ENCODE data around the gene CYP3A7. TPM values are rescaled to one million over a fixed set of nuclear protein-coding genes. Genes with fewer than 3 reads are reported as not detected.
"Not testable (repeated sequence)": the region's sequence is repeated elsewhere in the genome, so short reads cannot be mapped to it uniquely, and the experiment has no call there.

CYP3A7 gene
- total and polyA plus RNA-seq, 5 experiments from 2014 or later = not detected

DNA sequence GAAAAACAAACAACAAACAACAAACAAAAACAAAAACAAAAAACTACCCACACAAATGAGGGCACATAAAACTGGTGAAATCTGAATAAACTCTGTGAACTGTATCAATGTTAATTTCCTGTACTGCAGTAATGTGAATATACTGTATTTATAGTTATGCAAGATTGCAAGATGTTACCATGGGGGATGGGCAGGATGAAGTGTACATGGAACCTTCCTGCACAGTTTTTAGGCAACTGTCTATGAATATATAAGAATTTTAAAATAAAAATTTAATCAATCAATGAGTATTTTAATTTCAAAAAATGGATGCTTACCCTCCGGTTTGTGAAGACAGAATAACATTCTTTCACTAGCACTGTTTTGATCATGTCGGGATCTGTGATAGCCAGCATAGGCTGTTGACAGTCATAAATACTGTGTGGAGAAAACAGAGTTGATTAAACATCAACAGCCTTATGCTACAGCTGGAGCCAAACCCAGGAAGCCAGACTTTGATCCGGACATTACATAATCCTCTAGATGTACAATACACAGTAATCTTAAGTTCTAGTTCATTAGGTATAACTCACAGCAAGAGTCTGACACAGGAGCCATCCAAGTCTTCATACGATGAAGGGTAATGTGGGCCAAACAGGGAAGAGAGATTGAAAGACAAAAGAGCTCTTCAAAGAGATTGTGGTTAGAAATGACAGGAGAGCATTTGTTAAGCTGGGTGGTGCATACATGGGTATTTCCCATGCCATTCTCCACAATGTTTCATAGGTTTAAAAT is 14.8 kb downstream of the CYP3A7 start:
- H3K4me3 Mint-ChIP-seq = no peak overlapping the region
- peak in 1 of 2 donors; percentile 90 for ATAC-seq
- H3K27ac Mint-ChIP-seq = peak overlapping the region in 4 of 10 donors; percentile 39 to 80 (median 58)
- H3K27me3 Mint-ChIP-seq = peaks cover 0 to 2% (median 0%) of the 10 kb centered on the region in 5 donors
- no peaks in the 10 kb centered on the region for H3K9me3 Mint-ChIP-seq
- H3K36me3 Mint-ChIP-seq = peaks cover 4 to 23% (median 9%) of the 10 kb centered on the region in 3 donors
- POLR2A ChIA-PET = no interaction called here
- peak in 2 of 10 donors; percentile 16 to 17 for DNase-seq
- H3K4me1 Mint-ChIP-seq = peaks cover 3 to 17% (median 9%) of the 10 kb centered on the region in 4 donors

DNA sequence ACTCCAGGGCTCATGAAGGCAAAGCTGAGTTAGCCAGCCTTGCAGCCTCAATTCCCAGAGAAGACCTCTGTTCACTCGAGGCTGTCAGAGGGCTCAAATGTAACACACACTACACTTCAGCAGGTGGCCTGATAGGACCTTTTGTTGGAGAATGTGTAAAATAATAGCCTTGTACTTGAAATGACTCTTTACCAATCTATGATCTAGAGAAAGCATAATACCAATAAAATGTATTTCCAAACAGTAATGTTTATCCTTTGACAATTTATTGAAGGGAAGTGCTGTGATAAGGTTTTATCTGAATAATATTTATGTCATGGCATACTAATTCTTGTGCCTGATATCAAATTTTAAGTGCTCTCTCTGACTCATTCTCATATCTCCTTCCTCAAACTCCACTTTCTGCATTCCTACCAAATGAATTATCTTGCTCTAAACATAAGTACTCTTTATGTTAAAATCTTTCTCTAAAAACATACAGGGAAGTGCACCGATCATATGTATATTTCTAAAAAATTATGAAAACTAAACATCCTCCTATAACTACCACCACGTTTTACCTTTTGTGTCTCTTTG is 20.9 kb downstream of the CYP3A7 start:
- DNase-seq = no peak
- POLR2A ChIA-PET = no interaction called here
- Mint-ChIP-seq H3K4me1 (no peaks in the 10 kb centered on the region), H3K4me3 (no peak overlapping the region), H3K27me3 (no peaks in the 10 kb centered on the region), H3K27ac (no peak overlapping the region), H3K9me3 (peaks cover 0 to 6% (median 0%) of the 10 kb centered on the region in 9 donors), H3K36me3 (peaks cover 15 to 51% (median 34%) of the 10 kb centered on the region in 3 donors)
- no peak for ATAC-seq

DNA sequence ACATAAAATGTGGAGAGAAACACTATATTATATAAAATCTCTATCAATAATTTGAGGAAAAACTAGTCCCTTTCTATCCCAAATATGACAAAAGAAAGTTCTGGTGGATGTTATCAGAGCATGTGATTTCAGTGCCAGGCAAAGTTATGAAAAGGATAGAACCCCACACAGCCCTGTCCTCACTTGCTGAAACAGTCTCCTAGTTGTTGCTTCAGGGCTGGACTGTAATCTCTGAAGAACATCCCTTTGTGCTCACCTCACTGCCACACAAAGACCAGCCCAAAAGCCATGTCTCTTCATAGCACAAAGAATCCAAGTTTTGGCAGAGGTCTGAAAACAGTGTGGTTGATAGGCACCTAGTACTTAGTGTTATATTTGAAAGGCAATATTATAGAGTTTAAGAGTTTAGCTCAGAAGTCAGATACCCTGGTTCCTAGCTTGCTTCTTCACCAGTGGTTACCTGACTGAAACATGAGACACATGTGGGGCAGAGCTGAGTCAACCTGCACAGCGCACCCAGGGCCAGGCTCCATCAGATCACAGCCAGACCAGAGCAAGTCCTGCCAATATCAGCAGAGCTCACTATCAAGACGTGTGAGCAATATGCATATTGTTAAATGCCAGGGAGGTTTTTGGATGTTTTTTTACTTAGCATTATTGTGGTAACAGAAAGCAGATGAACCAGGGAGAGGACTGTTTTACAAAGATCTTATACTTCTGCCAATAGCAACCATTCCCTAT is 25.0 kb downstream of the CYP3A7 start:
- Mint-ChIP-seq H3K4me3 (no peak overlapping the region), H3K27me3 (no peaks in the 10 kb centered on the region), H3K4me1 (no peaks in the 10 kb centered on the region), H3K27ac (no peak overlapping the region), H3K36me3 (peaks cover 38 to 53% (median 46%) of the 10 kb centered on the region in 3 donors), H3K9me3 (peaks cover 0 to 25% (median 5%) of the 10 kb centered on the region in 9 donors)
- POLR2A ChIA-PET = no interaction called here
- DNase-seq = no peak
- ATAC-seq = no peak

DNA sequence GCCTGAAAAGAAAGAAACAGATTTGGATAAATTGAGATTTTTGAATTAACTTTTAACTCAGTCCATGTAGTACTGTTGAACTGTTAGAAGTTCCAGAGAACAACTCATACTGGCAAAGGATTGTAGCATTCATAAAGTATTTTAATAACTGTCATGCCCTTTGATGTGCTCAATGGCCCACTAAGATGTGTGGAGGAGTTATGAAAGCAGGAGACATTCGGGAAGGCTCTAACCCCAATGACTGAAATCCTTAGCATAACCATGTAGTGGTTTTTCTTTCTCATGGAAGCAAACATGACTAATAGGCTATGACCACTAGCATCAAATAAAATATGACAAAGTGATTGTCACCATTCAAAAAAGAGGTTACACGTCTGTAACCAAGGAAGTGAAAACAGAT is 25.7 kb downstream of the CYP3A7 start:
- DNase-seq (no peak), ATAC-seq (no peak)
- Mint-ChIP-seq H3K27ac (no peak overlapping the region), H3K27me3 (no peaks in the 10 kb centered on the region), H3K4me1 (no peaks in the 10 kb centered on the region), H3K9me3 (peaks cover 0 to 22% (median 5%) of the 10 kb centered on the region in 9 donors), H3K36me3 (peaks cover 32 to 46% (median 42%) of the 10 kb centered on the region in 3 donors), H3K4me3 (no peak overlapping the region)
- POLR2A ChIA-PET = no interaction called here

GRCh38 chr7:99707096-99707495 is 27.9 kb downstream of the CYP3A7 start:
- POLR2A ChIA-PET = no interaction called here
- Mint-ChIP-seq H3K36me3 (peaks cover 32 to 42% (median 38%) of the 10 kb centered on the region in 3 donors), H3K27ac (peak overlapping the region in 1 of 10 donors; percentile 65), H3K4me3 (no peak overlapping the region), H3K4me1 (no peaks in the 10 kb centered on the region), H3K9me3 (peaks cover 0 to 21% (median 4%) of the 10 kb centered on the region in 9 donors), H3K27me3 (no peaks in the 10 kb centered on the region)
- DNase-seq (no peak), ATAC-seq (no peak)

GRCh38 chr7:99699946-99700345 is 35.0 kb downstream of the CYP3A7 start:
- peaks cover 0 to 10% (median 3%) of the 10 kb centered on the region in 3 donors for H3K36me3 Mint-ChIP-seq
- H3K9me3 Mint-ChIP-seq = peaks cover 0 to 3% (median 0%) of the 10 kb centered on the region in 9 donors
- no peak for DNase-seq
- H3K4me1 Mint-ChIP-seq = no peaks in the 10 kb centered on the region
- POLR2A ChIA-PET = no interaction called here
- H3K27me3 Mint-ChIP-seq = peaks cover 0 to 2% (median 0%) of the 10 kb centered on the region in 5 donors
- H3K27ac Mint-ChIP-seq = no peak overlapping the region
- ATAC-seq = no peak
- H3K4me3 Mint-ChIP-seq = no peak overlapping the region

DNA sequence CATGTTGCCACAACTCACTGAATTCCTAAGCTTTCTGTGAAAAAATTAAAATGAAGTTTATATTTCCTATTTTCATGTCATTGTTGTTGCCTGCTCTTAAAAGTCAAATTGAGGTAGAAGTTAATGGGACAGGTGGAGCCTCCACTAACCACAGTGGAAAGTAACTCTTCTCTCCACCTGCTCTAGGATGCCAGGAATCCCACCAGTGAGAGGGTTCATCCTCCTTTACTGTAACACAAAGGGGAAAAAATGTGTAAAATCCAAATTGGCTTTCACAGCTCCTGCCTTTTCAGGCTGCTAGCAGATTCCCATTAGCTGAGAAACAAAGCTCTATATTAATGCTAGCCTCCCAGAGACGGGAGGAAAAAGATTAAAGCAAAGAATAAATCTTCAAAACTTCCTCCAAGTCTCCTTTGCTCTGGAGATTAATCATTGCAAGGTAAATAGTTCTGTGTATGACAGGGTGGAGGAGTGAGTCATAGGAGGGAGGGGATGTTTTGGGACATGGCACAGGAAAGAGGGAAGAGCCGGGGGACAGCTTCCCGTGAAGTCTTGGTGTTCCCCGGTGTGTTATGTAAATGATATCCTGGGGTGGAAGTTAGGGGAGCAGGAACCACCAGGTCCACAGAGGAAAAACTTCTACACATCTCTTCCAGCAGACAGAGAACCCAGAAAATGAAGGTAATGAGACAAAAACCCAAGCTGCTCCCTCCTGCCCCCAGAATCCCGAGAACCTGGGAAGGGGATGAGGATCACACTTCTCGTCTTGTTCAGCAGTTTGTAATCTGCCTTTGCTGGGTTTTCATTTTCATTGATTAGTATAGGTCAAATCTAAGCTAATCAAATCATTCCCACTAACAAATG is 35.9 kb downstream of the CYP3A7 start:
- H3K36me3 Mint-ChIP-seq, DNase-seq, H3K27me3 Mint-ChIP-seq, H3K9me3 Mint-ChIP-seq, ATAC-seq, H3K4me1 Mint-ChIP-seq, H3K4me3 Mint-ChIP-seq, POLR2A ChIA-PET: not testable (repeated sequence)
- H3K27ac Mint-ChIP-seq = peak overlapping the region in 1 of 10 donors; percentile 29

DNA sequence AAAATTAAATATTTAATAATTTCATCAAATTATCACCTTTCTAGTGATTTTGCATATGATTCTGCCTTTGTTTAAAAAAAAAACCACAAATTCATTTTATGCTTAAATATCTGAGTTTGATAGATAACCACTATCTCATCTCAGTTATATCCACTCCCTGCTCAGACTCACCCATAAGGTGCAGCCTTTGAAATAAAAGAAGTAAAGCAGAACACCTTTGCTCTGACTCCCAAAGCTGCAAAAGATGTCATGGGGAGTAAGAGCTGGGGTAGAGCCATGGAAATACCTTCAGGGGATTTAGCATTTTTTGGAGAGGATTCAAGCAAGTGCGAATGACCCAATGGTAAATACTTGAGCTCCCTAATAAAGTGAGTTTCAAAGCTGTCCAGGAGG is 40.1 kb downstream of the CYP3A7 start:
- ATAC-seq = no peak
- peaks cover 0 to 17% (median 8%) of the 10 kb centered on the region in 9 donors for H3K9me3 Mint-ChIP-seq

DNA sequence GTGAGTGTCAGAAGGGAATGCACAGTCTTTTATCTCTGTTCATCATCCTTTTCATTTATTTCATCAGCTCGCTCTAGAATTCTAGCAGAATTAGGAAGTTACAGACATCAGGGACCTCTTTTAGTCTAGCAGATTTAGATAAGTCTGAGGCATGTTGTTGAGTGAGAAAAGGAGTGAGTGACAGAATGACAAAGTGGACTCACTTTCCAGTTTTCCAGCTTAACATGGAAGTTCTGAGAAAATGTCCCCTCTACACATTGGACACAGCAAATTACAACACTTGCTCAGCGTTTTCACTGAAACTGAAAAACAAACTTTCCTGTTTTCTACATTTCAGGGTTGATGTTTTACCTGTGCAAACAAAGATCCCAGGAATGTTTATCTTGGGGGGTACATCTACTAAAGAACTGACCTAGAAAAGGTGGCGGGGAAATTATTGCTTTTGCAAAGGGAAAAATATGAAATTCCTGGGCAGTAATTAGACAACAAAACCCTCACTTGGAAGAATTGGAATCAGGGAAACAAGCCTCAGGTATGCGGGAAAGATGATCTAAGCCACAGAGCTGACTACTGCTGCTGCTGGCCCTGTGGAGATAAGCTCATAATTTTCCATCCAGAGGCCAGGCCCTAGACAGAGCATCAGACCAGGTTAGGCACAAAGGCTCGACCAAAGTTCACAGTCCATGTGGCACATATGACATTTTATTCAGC is 40.6 kb downstream of the CYP3A7 start:
- Mint-ChIP-seq H3K27ac (peak overlapping the region in 6 of 10 donors; percentile 26 to 89 (median 72)), H3K4me1 (peaks cover 11 to 21% (median 14%) of the 10 kb centered on the region in 4 donors), H3K27me3 (peaks cover 0 to 2% (median 0%) of the 10 kb centered on the region in 5 donors), H3K9me3 (peaks cover 0 to 17% (median 8%) of the 10 kb centered on the region in 9 donors), H3K36me3 (peaks cover 0 to 18% (median 6%) of the 10 kb centered on the region in 3 donors), H3K4me3 (no peak overlapping the region)
- no peak for ATAC-seq
- DNase-seq = no peak
- POLR2A ChIA-PET = interaction anchor here (1.6 kb wide), 1 partner anchor 136 kb away, joined by 4 read pairs; the partner anchor contains the start of gene ZNF655

More for the DNA sequence above, 40.1 kb downstream of the CYP3A7 start:
- Mint-ChIP-seq H3K36me3 (peaks cover 0 to 18% (median 6%) of the 10 kb centered on the region in 3 donors), H3K27ac (no peak overlapping the region), H3K4me1 (peaks cover 11 to 21% (median 14%) of the 10 kb centered on the region in 4 donors), H3K4me3 (no peak overlapping the region), H3K27me3 (peaks cover 0 to 2% (median 0%) of the 10 kb centered on the region in 5 donors)
- POLR2A ChIA-PET = no interaction called here
- no peak for DNase-seq

DNA sequence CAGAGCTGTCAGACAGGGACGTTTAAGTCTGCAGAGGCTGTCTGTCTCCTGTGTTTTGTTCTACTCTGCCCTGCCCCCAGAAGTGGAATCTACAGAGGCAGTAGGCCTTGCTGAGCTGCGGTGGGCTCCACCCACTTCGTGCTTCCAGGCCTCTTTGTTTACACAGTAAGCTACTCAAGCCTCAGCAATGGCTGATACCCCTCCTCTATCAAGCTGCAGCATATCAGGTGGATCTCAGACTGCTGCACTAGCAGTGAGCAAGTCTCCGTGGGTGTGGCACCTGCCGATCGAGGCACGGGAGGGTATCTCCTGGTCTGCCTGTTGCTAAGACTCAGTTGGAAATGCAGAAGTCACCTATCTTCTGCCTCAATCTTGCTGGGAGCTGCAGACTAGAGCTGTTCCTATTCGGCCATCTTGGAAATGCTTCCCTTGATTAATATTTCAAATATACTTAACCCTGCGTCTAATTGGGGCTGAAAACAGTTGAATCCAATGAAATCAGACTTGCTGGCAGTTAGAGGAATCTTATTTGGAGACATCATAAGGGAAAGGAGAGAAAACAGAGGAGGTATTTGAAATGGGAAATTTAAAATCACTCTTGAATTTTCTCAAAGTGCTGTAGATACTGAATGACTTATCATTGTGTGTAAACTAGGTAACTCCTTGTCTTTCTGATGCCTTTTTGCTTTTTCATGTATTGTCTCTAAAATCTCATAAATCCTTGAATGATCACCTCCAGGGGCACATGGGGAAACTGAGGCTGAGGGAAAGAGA is 41.4 kb downstream of the CYP3A7 start:
- Mint-ChIP-seq H3K9me3 (peaks cover 0 to 23% (median 9%) of the 10 kb centered on the region in 9 donors), H3K27me3 (peaks cover 0 to 2% (median 0%) of the 10 kb centered on the region in 5 donors), H3K27ac (peak overlapping the region; percentile 26 to 89 (median 79)), H3K4me3 (peak overlapping the region in 8 of 10 donors; percentile 16 to 64 (median 24)), H3K4me1 (peaks cover 11 to 21% (median 14%) of the 10 kb centered on the region in 4 donors), H3K36me3 (peaks cover 0 to 18% (median 6%) of the 10 kb centered on the region in 3 donors)
- POLR2A ChIA-PET = interaction anchor here (0.8 to 1.6 kb wide), 2 partner anchors 18 to 135 kb away, joined by 3 to 4 read pairs; partner anchors contain the start of gene ZNF655
- peak; percentile 82 to 97 for ATAC-seq
- peak in 9 of 10 donors; percentile 1 to 72 (median 50) for DNase-seq

- H3K4me3 Mint-ChIP-seq = peak overlapping the region in 7 of 10 donors; percentile 2 to 64 (median 25)
These were observed 41.9 kb downstream of the CYP3A7 start for GRCh38 chr7:99693100-99693426.

More at GRCh38 chr7:99693100-99693426, 41.9 kb downstream of the CYP3A7 start:
- POLR2A ChIA-PET = interaction anchor here (0.8 to 1.6 kb wide), 2 partner anchors 19 to 134 kb away, joined by 3 to 4 read pairs; partner anchors contain the start of gene ZNF655
- H3K4me1 Mint-ChIP-seq = peaks cover 11 to 21% (median 14%) of the 10 kb centered on the region in 4 donors
- DNase-seq (peak in 1 of 10 donors; percentile 2), ATAC-seq (no peak)
- H3K27ac Mint-ChIP-seq = peak overlapping the region; percentile 26 to 89 (median 79)
- H3K36me3 Mint-ChIP-seq = peaks cover 0 to 18% (median 6%) of the 10 kb centered on the region in 3 donors
- H3K27me3 Mint-ChIP-seq = peaks cover 0 to 2% (median 0%) of the 10 kb centered on the region in 5 donors
- H3K9me3 Mint-ChIP-seq = peaks cover 0 to 26% (median 9%) of the 10 kb centered on the region in 9 donors
